SH-SY5Y (cell line): ENCODE data around the gene KIFC3.
A peak's percentile ranks its signal among the peaks of the same experiment; 100 is the strongest.

ENCODE experiments used
- GATA2 ChIP-seq: IDR thresholded peaks from 2 replicates; pipeline ENCODE4 v1.6.1; 2011; ENCODE audit warnings: mild to moderate bottlenecking, low read depth, low read length
- GATA3 ChIP-seq: IDR thresholded peaks from 2 replicates; pipeline ENCODE4 v1.6.1; 2011; ENCODE audit warnings: low read depth, mild to moderate bottlenecking, low read length, moderate library complexity

Gene KIFC3

DNA sequence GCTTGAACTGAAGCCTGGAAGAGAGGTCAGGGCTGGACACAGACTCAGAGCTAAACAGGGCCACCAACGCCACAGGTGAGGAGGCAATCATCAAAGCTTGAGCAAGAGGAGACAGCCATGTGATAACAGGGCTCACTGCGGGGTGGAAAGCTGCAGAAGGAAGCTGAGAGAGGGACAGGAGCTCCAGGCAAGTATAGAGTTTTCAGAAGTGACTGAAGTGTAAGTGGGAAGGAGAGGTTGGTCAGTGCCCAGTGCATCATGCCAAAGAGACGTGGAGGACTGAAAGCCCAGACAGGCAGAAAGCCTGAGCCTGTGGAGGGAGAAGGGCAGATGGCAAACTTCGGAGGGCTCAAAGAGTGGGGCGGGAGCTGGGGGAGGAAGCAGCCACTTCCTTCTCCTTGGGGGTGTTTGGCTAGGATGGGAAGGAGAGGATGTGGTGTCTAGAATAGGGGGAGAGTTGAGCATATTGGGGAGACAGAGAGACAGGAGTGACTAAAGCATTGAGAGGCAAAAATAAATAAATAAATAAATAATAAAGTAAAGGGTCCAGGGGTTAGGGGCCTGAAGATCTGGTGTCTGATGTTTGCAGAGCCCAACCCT, 2.6 kb downstream of the KIFC3 start:
- TF ChIP-seq GATA2: no peak
- TF ChIP-seq GATA3: no peak

DNA sequence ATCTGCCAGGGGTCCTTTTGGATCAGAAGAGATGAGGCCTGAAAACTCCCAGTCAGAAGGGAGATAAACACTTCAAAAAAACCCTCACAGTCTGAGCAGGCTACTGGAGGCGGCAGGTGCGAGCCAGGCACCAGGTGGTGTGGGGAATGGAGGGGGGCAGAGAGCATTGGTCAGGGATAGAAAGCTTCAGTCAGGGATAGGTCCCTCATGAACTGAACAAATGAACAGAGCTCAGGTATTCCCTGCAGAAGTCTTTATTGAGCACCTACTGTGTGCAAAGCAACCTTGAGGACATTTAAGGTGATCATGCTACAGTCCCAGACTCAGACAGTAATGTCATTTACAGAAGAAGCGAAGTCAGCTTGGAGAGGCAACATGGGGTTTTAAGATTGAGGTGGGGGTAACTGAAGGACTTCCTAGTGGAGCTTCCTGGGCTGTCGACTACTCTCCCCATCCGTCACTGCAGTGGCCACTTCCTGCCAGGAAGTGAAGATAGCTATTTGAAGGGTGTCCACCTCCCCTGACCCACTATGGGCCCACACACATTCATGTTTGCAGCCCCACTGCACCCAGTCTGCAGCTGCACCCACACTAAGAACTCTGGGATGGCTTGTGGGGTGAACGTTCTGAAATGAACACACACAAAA, 3.2 kb downstream of the KIFC3 start:
- TF ChIP-seq GATA3 (no peak), GATA2 (no peak)

DNA sequence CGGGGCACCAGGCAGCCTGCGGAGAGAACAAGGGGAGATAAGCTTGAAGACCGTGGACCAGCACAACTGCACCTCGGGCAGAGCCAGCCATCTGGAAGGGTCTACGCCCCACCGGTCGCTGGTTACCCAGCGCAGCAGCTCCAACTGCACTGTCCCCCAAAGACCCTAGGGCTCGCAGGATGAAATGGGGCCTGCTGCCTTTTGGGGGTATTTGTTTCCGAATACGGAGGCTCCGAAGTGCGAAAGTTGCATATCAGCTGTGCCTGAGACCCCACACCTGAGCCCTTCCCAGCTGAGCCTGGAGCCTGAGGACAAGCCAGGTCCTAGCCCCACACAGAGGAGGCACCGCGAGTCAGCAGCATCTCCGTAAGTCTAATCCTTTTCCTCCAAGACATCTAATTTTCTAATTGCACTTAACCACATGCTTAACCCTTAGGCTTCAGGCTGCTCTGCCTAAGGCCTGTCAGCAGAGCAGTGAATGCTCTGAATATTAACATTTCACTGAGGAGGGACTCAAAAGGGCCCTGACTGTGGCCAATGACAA, 4.0 kb downstream of the KIFC3 start:
- TF ChIP-seq GATA3 (no peak), GATA2 (no peak)

DNA sequence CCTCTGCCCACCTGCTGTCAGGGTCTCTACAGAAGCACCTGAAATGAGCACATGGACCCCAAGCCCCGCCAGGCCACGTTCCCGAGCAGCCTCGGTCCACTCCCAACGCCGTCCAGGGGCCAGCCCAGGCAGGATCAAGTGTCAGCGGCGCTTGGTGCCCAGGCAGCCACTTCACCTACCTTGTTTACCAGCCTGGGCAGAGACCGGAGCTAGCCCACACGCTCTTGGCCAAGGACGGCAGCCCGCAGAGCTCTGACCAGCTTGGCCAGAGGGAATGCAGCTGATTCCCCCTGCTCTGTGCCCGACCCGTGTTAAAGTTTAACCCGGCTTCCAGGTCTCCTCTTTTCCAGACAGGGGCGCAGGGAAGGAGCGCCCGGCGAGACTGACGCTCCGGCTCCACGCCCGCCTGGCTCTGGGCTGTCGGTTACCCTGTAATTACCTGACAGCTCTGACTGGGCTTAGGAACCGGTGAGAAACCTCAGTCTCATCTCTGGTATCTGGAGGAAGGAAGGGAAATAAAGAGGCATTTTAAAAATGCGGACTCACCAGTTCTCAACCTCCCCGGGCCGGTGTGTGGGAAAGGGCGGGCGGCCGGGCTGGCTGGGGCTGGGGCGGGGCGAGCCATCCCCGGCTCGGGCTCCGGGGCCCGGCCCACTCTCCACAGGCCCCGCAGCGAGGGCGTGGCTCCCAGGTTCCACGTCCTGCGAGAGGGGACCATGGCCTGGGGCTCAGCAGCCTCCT, 4.6 kb downstream of the KIFC3 start:
- TF ChIP-seq GATA3 (no peak), GATA2 (no peak)

DNA sequence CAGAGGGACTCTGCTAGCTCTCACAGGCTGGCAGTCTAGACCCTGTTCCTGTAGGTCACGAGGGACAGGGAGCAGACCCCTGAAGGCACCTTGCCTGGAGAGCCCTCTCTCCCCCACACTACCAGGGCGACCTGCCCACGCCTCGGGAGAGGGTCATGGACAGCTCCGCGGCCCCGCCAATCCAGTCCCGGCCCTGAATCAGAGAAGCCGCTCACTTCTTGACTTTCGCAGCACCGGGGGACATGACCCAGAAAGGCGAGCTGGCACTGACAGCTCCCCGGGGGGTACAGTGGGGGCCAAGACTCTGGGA, 5.1 kb downstream of the KIFC3 start:
- no peak for TF ChIP-seq GATA3
- TF ChIP-seq GATA2: no peak

DNA sequence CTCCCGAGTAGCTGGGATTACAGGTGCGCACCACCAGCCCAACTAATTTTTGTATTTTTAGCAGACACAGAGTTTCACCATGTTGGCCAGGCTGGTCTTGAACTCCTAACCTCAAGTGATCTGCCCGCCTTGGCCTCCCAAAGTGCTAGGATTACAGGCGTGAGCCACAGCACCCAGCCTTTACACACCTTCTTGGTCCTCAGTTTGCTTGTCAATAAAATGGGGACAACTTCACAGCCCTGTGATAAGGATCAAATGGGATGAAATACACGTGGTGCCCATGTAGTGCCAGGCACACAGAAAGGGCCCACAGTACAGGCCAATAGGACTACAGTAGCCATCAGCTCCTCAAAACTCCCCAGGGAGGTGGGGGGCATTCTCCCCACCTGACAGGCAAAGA, 6.3 kb downstream of the KIFC3 start:
- TF ChIP-seq GATA2: peak; percentile 10; the same call in 1 of the 2 replicates

DNA sequence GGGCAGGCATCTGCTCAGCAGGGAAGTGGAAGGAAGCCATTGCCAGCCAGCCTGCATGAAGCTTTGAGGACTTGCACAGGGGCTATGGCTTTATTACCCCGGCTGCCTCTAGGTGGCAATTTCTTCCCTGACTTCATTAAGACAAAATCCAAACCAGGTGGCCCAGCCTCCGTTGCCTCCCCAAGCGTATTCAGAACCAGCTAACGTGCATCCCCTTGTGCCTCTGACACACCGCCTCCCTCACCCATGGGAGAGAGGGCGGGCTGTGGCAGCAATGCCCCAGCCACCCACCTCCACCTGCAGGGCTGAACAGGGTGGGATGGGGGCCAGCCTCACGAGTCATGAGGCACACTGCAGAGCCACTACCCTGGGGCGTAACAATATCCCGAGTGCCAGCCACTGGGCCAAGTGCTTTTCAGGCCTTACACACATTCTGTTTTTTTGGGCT, 6.8 kb downstream of the KIFC3 start:
- TF ChIP-seq GATA2: no peak
- TF ChIP-seq GATA3: no peak

DNA sequence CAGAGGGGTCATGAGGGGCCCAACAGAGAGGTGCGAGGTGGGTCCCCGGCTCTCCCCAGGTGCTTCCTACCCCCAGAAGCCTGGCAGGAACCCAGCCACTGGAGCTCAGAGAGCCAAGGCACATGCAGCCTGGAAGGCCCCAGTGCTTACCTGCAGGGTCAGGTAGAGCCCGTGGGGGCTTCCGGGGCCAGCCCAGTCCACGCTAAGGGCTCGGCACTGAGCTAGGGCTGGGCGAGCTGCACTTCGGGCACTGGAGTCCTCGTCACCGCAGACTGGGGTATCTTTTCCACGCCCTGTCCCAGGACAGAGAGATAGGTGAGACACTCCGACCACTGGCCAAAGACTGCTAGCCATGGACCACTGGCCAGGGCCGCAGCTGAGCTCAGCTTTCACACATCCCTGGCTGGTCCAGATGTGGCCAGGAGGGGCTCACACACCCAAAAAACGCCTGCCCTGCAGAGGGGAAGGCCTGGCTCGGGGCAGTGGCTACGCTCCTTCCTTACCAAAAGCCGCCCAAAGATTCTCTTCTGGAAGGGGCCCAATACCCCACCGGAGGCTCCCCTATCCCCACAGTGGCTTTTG, 7.4 kb downstream of the KIFC3 start:
- TF ChIP-seq GATA2 (no peak), GATA3 (no peak)

DNA sequence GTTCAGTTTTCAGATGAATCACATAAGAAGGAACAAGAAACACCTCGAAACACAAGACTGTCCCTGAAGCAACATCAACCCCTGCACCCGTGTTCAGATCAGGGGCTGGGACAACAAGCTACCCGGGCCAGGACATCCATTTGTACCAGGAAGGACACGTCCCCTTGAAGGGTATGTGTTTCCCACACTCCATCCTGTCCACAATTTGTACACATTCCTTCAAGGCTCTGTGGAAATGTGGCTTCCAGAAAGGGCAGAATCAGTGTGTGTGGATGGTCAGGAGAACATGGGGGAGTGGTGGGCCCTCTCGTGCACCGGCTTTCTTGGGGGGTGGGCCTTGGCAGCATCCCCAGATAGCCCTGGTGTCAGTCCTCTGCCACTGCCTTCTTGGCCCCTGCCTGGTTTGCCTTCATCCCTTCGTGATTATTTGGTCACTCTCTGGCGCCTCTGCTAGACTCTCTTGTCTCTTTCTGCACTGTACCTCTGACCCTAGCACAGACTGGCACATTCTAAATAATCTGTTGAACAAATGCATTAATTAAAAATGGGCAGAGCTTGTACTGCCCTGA, 10.3 kb downstream of the KIFC3 start:
- TF ChIP-seq GATA3 (no peak), GATA2 (no peak)

DNA sequence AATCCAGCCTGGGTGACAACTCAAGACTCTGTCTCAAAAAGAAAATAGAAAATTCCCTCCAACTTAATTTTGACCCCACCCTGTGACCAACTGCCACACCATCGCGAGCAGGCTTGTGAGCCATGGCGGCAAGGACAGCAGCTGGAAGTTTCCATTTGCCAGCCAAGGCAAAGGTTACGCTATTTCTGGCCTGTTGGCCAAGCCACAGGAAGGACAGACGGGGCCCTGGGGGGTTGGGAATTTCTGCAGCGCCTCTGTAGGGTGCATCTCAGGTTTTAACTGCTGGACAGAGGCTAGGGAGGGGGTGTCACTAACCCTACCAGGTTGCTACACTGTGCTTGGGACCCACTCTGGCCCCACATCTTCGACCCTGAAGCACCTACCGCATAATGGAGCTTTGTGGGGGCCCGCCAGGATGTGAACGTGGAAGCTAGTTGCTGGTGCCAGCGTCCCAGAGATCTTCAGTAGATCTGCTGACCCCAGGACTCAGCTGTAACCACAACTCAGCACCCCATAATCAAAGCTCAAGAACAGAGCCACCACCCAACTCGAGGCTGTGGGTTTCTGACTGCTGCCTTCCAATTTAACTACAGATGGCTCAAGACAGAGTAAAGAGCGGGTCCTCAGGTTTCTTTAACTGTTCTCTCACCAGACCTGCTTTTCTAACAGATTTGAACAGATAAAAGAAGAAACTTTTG, 10.9 kb downstream of the KIFC3 start:
- TF ChIP-seq GATA2 (no peak), GATA3 (no peak)

DNA sequence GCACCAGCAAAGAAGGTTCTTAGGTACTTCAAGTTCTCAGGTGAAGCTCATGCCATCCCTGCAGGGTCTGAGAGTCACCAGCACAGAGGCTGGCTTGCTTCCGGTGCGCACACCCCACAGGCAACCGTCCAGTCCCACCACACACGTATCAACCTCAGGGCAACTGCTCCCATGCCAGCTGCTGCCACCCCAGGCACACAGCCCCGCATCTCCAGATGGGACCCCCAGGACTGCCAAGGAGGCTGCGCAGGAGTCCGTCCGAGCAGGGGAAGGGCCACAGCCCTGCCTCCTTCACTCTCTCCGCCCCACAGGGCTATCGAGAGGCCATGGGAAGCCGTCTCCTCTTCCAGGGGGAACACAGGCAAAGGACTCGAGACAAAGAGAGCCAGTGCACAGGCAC, 13.3 kb downstream of the KIFC3 start:
- TF ChIP-seq GATA2: no peak
- TF ChIP-seq GATA3: no peak

DNA sequence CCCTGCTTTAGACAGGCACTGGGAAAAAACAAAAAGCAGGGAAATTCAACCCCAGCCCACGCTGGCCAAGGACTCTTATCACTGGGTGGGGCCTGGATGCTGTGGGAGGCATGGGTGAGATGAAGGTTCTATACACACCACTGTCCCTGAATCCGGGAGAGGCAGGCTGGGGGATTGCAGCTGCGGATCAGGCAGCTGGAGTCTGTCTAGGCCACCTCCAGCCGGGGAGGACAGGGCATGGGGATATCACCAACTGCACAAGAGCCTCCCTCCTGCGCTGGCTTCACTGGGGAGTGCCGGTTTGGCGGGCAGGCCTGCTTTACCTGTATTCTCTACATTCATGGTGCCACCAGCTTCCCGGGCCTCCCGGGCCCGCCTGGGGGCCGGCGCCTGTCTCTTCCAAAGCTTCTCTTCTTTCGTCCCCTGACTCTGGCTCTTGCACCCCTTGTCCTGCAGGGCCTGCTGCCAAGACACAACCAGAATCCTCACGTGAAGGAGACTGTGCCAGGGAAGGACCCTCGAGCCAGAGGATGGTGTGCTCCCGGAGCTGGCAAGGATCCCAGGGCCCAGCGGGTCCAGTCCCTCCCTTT, 13.9 kb downstream of the KIFC3 start:
- TF ChIP-seq GATA3: no peak
- no peak for TF ChIP-seq GATA2

DNA sequence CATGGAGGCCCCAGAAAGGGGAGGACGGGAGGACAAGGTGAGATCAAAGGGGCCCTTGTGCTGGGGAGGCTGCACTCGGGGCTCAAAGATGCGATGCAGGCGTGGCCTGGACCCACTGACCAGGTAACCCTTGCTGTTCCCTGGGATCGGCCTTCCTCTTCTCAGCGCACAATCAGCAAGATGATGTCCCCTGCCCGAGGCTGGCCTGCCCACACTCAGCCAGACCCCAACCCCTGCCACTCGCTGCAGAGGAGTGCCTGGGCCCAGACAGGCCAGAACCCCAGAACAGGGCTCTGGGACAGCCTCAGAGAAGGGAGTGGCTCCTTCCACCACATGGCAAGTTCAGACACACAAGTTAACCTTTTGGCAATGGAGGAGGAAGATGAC, 14.8 kb downstream of the KIFC3 start:
- no peak for TF ChIP-seq GATA3
- no peak for TF ChIP-seq GATA2
